GM23338 (cell line): ENCODE data around the gene LRRC27. TPM values are rescaled to one million over a fixed set of nuclear protein-coding genes. Genes with fewer than 3 reads are reported as not detected.

ENCODE experiments used
- ATAC-seq: fragments of 200-7000 bp; cut with Tn5 transposase; 3 replicates; pipeline ENCODE4 v1.9.1; 2020
- DNase-seq: peaks from one replicate; pipeline ENCODE4 v3.0.0-alpha.2; 2015; ENCODE audit warnings: low spot score
- H2AFZ ChIP-seq: fragments of 200-600 bp; sonication (generic); 2 replicates; pipeline ENCODE4 v1.8.0; 2016; ENCODE audit warnings: antibody characterized with exemption, mild to moderate bottlenecking, moderate library complexity
- H3F3A ChIP-seq: fragments of 200-600 bp; sonication (generic); replicated peaks from 2 replicates; pipeline ENCODE4 v1.8.0; 2017; ENCODE audit warnings: antibody characterized with exemption, mixed run types, low read depth
- H3K27ac ChIP-seq: fragments of 200-600 bp; sonication (generic); 2 replicates; pipeline ENCODE4 v1.6.1; 2016; ENCODE audit warnings: low read depth
- H3K27me3 ChIP-seq: fragments of 200-600 bp; sonication (generic); 2 replicates; pipeline ENCODE4 v1.8.0; 2016; ENCODE audit warnings: mild to moderate bottlenecking, mixed run types, moderate library complexity; ENCODE audit not compliant: insufficient read depth
- H3K36me3 ChIP-seq: fragments of 200-600 bp; sonication (generic); 2 replicates; pipeline ENCODE4 v1.8.0; 2016; ENCODE audit warnings: mild to moderate bottlenecking; ENCODE audit not compliant: insufficient read depth
- H3K4me1 ChIP-seq: fragments of 200-600 bp; sonication (generic); 2 replicates; pipeline ENCODE4 v1.8.0; 2016; ENCODE audit warnings: mild to moderate bottlenecking, moderate library complexity; ENCODE audit not compliant: insufficient read depth
- H3K4me2 ChIP-seq: fragments of 200-600 bp; sonication (generic); 2 replicates; pipeline ENCODE4 v1.7.1; 2017; ENCODE audit warnings: mixed run types
- H3K4me3 ChIP-seq: fragments of 200-600 bp; sonication (generic); 2 replicates; pipeline ENCODE4 v1.6.1; 2016; ENCODE audit warnings: mixed run types
- H3K79me2 ChIP-seq: fragments of 200-600 bp; sonication (generic); replicated peaks from 2 replicates; pipeline ENCODE4 v1.8.0; 2017; ENCODE audit warnings: mild to moderate bottlenecking; ENCODE audit not compliant: insufficient read depth
- H3K9me2 ChIP-seq: fragments of 200-600 bp; sonication (generic); 2 replicates; pipeline ENCODE4 v1.8.0; 2017; ENCODE audit not compliant: insufficient read depth
- H4K20me1 ChIP-seq: fragments of 200-600 bp; sonication (generic); replicated peaks from 2 replicates; pipeline ENCODE4 v1.8.0; 2017; ENCODE audit warnings: mild to moderate bottlenecking; ENCODE audit not compliant: insufficient read depth
- H3K27ac Mint-ChIP-seq: 2 replicates; pipeline ENCODE4 v1.8.0; 2020; ENCODE audit warnings: inconsistent platforms, mild to moderate bottlenecking, moderate library complexity, mixed read lengths
- H3K27me3 Mint-ChIP-seq: 3 replicates; pipeline ENCODE4 v1.8.0; 2022; ENCODE audit warnings: low read depth, mild to moderate bottlenecking, moderate library complexity, mixed read lengths, inconsistent platforms; ENCODE audit not compliant: insufficient read depth, poor library complexity
- H3K36me3 Mint-ChIP-seq: 3 replicates; pipeline ENCODE4 v1.8.0; 2021; ENCODE audit warnings: low read depth, mild to moderate bottlenecking, inconsistent platforms, moderate library complexity, mixed read lengths
- H3K4me1 Mint-ChIP-seq: 3 replicates; pipeline ENCODE4 v1.8.0; 2020; ENCODE audit warnings: mild to moderate bottlenecking, inconsistent platforms, mixed read lengths
- H3K4me3 Mint-ChIP-seq: 3 replicates; pipeline ENCODE4 v1.8.0; 2021; ENCODE audit warnings: moderate library complexity, mild to moderate bottlenecking, inconsistent platforms, mixed read lengths
- H3K9me3 Mint-ChIP-seq: 3 replicates; pipeline ENCODE4 v1.8.0; 2020; ENCODE audit warnings: moderate library complexity, mild to moderate bottlenecking, inconsistent platforms, mixed read lengths
- CREB1 ChIP-seq: fragments of 250-450 bp; sonication (Bioruptor Pico); IDR thresholded peaks from 2 replicates; pipeline ENCODE4 v1.5.0; 2020; ENCODE audit warnings: low read depth, mild to moderate bottlenecking, moderate library complexity
- JUNB ChIP-seq: IDR thresholded peaks from one replicate; pipeline ENCODE4 v1.6.1; 2016; ENCODE audit warnings: antibody characterized with exemption; ENCODE audit not compliant: unreplicated experiment
- STAT1 ChIP-seq: IDR thresholded peaks from one replicate; pipeline ENCODE4 v1.6.1; 2016; ENCODE audit warnings: antibody characterized with exemption; ENCODE audit not compliant: unreplicated experiment
- ZNF331 ChIP-seq: fragments of 250-450 bp; sonication (Bioruptor Pico); IDR thresholded peaks from 2 replicates; pipeline ENCODE4 v1.5.0; 2020; ENCODE audit warnings: low read depth, mild to moderate bottlenecking, moderate library complexity
- polyA plus RNA-seq: library from polyadenylated mRNA; unstranded; fragments of >200 nt; fragmentation: Nextera tagmentation; extraction: Ambion mirVana; gene quantifications from 2 replicates; pipeline ENCODE4 v1.2.1, GENCODE V29; 2016
- total RNA-seq: library from RNA; depleted of rRNA; stranded (reverse); fragments of >200 nt; shearing (Covaris generic); gene quantifications from 2 replicates; pipeline ENCODE4 v1.2.3, GENCODE V29; 2014
- TF ChIP-seq, protein P1 (sequence below): IDR thresholded peaks from one replicate; pipeline ENCODE4 v1.6.1; 2018; ENCODE audit warnings: antibody characterized with exemption; ENCODE audit not compliant: unreplicated experiment
- TF ChIP-seq, protein P2 (sequence below), 2 experiments: fragments of 200-600 bp in 1 of 2; sonication (generic) in 1 of 2; conservative IDR thresholded peaks; 2 replicates each; pipeline versions ENCODE4 v1.5.1 to v1.6.1; 2016 to 2017; ENCODE audit warnings: antibody characterized with exemption in 2 of 2, low read depth in 2 of 2, mild to moderate bottlenecking in 2 of 2, moderate library complexity in 1 of 2
- TF ChIP-seq, protein P3 (sequence below): IDR thresholded peaks from 2 replicates; pipeline ENCODE4 v1.6.1; 2016; ENCODE audit warnings: antibody characterized with exemption

Gene LRRC27
- total and polyA plus RNA-seq, 2 experiments from 2014 or later, result 2.9 to 3.5 TPM

DNA sequence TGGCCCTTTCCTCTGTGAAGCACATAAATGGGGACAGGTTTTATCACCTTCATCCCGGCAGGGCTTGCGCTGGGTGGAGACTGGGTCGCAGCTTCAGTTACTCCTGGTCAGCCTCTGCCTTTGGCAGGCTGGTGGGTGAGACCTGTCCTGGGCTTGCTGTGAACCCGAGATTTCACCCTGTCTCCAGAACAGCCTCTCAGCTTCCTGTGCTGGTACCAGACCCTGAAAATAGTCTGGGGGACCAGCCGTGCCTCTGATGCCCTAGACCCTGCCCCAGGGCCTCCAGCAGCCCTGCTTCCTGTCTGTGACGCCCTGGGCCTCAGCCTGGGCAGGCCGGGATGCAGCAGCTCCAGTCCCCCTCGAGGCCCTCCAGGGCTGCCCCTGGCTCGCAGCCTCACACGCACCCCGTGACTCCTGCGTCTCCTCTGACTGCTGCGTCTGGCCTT is 51.8 kb downstream of the LRRC27 start (continued):
- TF ChIP-seq, protein P1, sequence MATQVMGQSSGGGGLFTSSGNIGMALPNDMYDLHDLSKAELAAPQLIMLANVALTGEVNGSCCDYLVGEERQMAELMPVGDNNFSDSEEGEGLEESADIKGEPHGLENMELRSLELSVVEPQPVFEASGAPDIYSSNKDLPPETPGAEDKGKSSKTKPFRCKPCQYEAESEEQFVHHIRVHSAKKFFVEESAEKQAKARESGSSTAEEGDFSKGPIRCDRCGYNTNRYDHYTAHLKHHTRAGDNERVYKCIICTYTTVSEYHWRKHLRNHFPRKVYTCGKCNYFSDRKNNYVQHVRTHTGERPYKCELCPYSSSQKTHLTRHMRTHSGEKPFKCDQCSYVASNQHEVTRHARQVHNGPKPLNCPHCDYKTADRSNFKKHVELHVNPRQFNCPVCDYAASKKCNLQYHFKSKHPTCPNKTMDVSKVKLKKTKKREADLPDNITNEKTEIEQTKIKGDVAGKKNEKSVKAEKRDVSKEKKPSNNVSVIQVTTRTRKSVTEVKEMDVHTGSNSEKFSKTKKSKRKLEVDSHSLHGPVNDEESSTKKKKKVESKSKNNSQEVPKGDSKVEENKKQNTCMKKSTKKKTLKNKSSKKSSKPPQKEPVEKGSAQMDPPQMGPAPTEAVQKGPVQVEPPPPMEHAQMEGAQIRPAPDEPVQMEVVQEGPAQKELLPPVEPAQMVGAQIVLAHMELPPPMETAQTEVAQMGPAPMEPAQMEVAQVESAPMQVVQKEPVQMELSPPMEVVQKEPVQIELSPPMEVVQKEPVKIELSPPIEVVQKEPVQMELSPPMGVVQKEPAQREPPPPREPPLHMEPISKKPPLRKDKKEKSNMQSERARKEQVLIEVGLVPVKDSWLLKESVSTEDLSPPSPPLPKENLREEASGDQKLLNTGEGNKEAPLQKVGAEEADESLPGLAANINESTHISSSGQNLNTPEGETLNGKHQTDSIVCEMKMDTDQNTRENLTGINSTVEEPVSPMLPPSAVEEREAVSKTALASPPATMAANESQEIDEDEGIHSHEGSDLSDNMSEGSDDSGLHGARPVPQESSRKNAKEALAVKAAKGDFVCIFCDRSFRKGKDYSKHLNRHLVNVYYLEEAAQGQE, result no peak
- TF ChIP-seq CREB1 (no peak), JUNB (no peak), STAT1 (no peak), ZNF331 (CRISPR knock-in tag) (no peak)
- TF ChIP-seq, protein P2, sequence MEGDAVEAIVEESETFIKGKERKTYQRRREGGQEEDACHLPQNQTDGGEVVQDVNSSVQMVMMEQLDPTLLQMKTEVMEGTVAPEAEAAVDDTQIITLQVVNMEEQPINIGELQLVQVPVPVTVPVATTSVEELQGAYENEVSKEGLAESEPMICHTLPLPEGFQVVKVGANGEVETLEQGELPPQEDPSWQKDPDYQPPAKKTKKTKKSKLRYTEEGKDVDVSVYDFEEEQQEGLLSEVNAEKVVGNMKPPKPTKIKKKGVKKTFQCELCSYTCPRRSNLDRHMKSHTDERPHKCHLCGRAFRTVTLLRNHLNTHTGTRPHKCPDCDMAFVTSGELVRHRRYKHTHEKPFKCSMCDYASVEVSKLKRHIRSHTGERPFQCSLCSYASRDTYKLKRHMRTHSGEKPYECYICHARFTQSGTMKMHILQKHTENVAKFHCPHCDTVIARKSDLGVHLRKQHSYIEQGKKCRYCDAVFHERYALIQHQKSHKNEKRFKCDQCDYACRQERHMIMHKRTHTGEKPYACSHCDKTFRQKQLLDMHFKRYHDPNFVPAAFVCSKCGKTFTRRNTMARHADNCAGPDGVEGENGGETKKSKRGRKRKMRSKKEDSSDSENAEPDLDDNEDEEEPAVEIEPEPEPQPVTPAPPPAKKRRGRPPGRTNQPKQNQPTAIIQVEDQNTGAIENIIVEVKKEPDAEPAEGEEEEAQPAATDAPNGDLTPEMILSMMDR (conservative IDR thresholded peaks at IDR 0.05; ENCODE audit: low read depth in 2 of 2), result no peak
- TF ChIP-seq, protein P3, sequence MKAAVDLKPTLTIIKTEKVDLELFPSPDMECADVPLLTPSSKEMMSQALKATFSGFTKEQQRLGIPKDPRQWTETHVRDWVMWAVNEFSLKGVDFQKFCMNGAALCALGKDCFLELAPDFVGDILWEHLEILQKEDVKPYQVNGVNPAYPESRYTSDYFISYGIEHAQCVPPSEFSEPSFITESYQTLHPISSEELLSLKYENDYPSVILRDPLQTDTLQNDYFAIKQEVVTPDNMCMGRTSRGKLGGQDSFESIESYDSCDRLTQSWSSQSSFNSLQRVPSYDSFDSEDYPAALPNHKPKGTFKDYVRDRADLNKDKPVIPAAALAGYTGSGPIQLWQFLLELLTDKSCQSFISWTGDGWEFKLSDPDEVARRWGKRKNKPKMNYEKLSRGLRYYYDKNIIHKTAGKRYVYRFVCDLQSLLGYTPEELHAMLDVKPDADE, result no peak

DNA sequence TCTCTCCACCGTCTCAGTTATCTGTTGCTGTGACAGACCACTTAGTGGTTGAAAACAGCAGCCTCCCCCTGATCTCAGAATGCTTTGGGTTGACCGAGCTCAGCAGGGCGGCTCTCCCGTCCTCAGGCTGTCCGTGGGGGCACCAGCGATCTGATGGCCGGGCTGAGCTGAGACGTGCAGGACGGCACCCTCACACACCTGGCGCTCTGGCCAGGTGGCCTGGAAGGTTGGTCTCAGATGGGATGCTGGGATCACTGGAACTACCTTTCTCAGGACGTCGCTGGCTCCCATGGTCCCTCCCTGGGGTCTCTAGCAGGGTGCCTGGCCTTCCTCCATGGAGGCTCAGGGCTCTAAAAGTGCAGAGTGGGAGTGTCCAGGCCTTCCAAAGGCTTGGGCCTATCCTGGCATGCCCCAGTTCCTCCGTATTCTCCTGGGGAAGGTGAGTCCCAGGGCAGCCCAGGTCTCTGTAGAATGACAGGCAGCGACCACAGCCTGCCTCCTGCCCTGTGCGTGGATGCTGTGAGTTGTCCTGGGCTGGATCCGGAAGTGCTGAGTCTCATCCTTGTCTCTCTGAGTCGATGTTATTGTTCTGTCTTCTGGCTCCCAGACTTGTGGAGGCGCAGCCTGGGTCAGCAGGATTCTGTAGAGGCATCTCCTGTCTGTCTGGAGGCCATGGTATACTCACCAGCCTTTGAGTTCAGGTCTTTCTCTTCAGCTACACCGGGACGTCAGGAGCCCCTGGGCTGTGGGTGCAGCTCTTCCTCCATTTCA is 52.8 kb downstream of the LRRC27 start:
- H3K36me3 ChIP-seq, result no peaks in the 10 kb centered on the region
- no peak overlapping the region for H3K27ac ChIP-seq
- no peak overlapping the region; the same call in 2 of the 3 replicates for H3K4me3 Mint-ChIP-seq
- no peaks in the 10 kb centered on the region for H3K79me2 ChIP-seq
- H3K27ac Mint-ChIP-seq, result no peak overlapping the region
- peaks cover 9% of the 10 kb centered on the region; the same call in 1 of the 2 replicates for H3K4me1 ChIP-seq
- no peak overlapping the region for H3K4me2 ChIP-seq
- DNase-seq, result no peak
- TF ChIP-seq ZNF331 (CRISPR knock-in tag), result peak; percentile 49
- TF ChIP-seq JUNB, result no peak
- H3K4me3 ChIP-seq, result no peak overlapping the region
- no peaks in the 10 kb centered on the region for H3K9me2 ChIP-seq
- no peaks in the 10 kb centered on the region for H3K27me3 ChIP-seq
- H2AFZ ChIP-seq, result no peak overlapping the region
- no peaks in the 10 kb centered on the region for H3F3A ChIP-seq
- H3K27me3 Mint-ChIP-seq, result peaks cover 10% of the 10 kb centered on the region
- H3K4me1 Mint-ChIP-seq, result peaks cover 17% of the 10 kb centered on the region
- no peaks in the 10 kb centered on the region for H3K36me3 Mint-ChIP-seq
- no peaks in the 10 kb centered on the region for H3K9me3 Mint-ChIP-seq
- no peaks in the 10 kb centered on the region for H4K20me1 ChIP-seq
- ATAC-seq, result no peak
